ENCODE data around the gene STARD13.

- TF ChIP-seq CTCF (IDR thresholded peaks at IDR 0.05; ENCODE audit: insufficient read depth, low read length, poor library complexity, severe bottlenecking) (no peak), EZH2phosphoT487 (conservative IDR thresholded peaks at IDR 0.05; ENCODE audit: low read length) (no peak)
Measured at GRCh38 chr13:33146843-33147611, 138.5 kb downstream of the STARD13 start.
